SK-N-SH (cell line): Measurements from ENCODE around the gene ZNF550.
"Not testable (repeated sequence)": the region's sequence is repeated elsewhere in the genome, so short reads cannot be mapped to it uniquely, and the experiment has no call there.

Experiments
- CHD2 ChIP-seq: fragments of 150-350 bp; IDR thresholded peaks from 2 replicates; pipeline ENCODE4 v1.6.1; 2018; ENCODE audit warnings: low read length; ENCODE audit not compliant: partially characterized antibody
- CTCF ChIP-seq: fragments of 200-600 bp; sonication (generic); IDR thresholded peaks from 2 replicates; pipeline ENCODE4 v1.6.1; 2017; ENCODE audit warnings: antibody characterized with exemption, mild to moderate bottlenecking, moderate library complexity
- EP300 ChIP-seq, 2 experiments: IDR thresholded peaks; 2 replicates each; pipeline versions ENCODE4 v1.4.0 to v1.6.1; 2012; ENCODE audit warnings: borderline replicate concordance in 1 of 2, low read depth in 1 of 2, low read length in 1 of 2
- MEF2A ChIP-seq: IDR thresholded peaks from 2 replicates; pipeline ENCODE4 v1.4.0; 2012; ENCODE audit warnings: low read depth, borderline replicate concordance
- MXI1 ChIP-seq: IDR thresholded peaks from 2 replicates; pipeline ENCODE4 v1.6.1; 2012; ENCODE audit warnings: mild to moderate bottlenecking, low read depth, low read length, improper control_type of control experiment
- PBX3 ChIP-seq: IDR thresholded peaks from 2 replicates; pipeline ENCODE4; 2012
- POLR2AphosphoS5 ChIP-seq: IDR thresholded peaks from 2 replicates; pipeline ENCODE4 v1.6.1; 2012; ENCODE audit warnings: low read depth, low read length
- SIN3A ChIP-seq: IDR thresholded peaks from 2 replicates; pipeline ENCODE4 v1.6.1; 2012; ENCODE audit warnings: low read depth, mild to moderate bottlenecking, low read length, moderate library complexity, borderline replicate concordance
- USF1 ChIP-seq: IDR thresholded peaks from 2 replicates; pipeline ENCODE4 v1.4.0; 2012; ENCODE audit warnings: low read depth, borderline replicate concordance
- YY1 ChIP-seq: IDR thresholded peaks from 2 replicates; pipeline ENCODE4 v1.4.0; 2012; ENCODE audit warnings: low read depth, mild to moderate bottlenecking

GRCh38 chr19:57518021-57518420, 41.6 kb downstream of the ZNF550 start:
- TF ChIP-seq CHD2; POLR2AphosphoS5; MEF2A; CTCF; YY1; USF1; MXI1; EP300 (IDR thresholded peaks at IDR 0.05; ENCODE audit: borderline replicate concordance in 1 of 2, low read depth in 1 of 2, low read length in 1 of 2); SIN3A; PBX3: not testable (repeated sequence)
